ENCODE measurements around the gene MRPL36. TPM values are rescaled to one million over a fixed set of nuclear protein-coding genes. Genes with fewer than 3 reads are reported as not detected.

Gene MRPL36
- total and polyA plus RNA-seq, 8 donors = 4.9 to 101 (median 72.8) TPM

DNA sequence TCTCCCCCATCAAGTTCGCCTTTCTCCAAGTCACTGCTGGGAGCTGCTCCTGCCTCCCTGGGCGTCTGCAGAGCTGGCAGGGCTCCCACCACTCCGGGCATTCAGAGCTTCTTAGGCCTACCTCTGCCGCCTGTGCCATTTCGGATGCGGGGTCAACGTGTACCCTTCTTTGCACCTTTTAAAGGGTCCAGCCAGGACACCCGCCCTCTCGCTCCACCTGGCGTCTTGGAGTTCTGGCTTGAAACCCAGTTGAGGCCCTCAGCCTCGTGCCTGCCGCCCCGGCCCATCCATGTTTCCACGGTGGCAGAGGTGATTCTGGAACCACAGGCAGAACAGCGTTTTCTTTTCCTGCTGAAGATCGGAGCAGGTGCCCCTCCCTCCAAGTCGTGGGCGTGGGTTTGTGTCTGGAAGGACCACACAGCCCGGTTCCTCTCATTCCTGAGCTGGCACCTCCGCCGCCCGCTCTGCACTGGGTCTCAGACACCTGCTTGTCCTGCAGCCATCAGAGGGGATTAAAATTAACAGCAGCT lies 34.5 kb upstream of the MRPL36 start:
- Histone ChIP-seq H3K36me3 (peaks cover 0 to 10% (median 2%) of the 10 kb centered on the region in 4 donors), H3K27ac (no peak overlapping the region), H3K4me1 (no peaks in the 10 kb centered on the region), H3K27me3 (peaks cover 0 to 60% (median 0%) of the 10 kb centered on the region in 3 donors), H3K4me3 (no peak overlapping the region), H3K9me3 (no peaks in the 10 kb centered on the region)
- DNase-seq = no peak
- 73 to 81% (median 74%) methylated on average over 22 of the region's 22 CpGs for WGBS, 5 donors
- intact Hi-C loops (cut with DNase I; ENCODE audit: low total_unique reads) = no loop called here
- TF ChIP-seq, protein P1, sequence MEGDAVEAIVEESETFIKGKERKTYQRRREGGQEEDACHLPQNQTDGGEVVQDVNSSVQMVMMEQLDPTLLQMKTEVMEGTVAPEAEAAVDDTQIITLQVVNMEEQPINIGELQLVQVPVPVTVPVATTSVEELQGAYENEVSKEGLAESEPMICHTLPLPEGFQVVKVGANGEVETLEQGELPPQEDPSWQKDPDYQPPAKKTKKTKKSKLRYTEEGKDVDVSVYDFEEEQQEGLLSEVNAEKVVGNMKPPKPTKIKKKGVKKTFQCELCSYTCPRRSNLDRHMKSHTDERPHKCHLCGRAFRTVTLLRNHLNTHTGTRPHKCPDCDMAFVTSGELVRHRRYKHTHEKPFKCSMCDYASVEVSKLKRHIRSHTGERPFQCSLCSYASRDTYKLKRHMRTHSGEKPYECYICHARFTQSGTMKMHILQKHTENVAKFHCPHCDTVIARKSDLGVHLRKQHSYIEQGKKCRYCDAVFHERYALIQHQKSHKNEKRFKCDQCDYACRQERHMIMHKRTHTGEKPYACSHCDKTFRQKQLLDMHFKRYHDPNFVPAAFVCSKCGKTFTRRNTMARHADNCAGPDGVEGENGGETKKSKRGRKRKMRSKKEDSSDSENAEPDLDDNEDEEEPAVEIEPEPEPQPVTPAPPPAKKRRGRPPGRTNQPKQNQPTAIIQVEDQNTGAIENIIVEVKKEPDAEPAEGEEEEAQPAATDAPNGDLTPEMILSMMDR (IDR thresholded peaks at IDR 0.05) = no peak
- TF ChIP-seq EP300 (IDR thresholded peaks at IDR 0.05) (no peak), POLR2A (IDR thresholded peaks at IDR 0.05) (no peak)

DNA sequence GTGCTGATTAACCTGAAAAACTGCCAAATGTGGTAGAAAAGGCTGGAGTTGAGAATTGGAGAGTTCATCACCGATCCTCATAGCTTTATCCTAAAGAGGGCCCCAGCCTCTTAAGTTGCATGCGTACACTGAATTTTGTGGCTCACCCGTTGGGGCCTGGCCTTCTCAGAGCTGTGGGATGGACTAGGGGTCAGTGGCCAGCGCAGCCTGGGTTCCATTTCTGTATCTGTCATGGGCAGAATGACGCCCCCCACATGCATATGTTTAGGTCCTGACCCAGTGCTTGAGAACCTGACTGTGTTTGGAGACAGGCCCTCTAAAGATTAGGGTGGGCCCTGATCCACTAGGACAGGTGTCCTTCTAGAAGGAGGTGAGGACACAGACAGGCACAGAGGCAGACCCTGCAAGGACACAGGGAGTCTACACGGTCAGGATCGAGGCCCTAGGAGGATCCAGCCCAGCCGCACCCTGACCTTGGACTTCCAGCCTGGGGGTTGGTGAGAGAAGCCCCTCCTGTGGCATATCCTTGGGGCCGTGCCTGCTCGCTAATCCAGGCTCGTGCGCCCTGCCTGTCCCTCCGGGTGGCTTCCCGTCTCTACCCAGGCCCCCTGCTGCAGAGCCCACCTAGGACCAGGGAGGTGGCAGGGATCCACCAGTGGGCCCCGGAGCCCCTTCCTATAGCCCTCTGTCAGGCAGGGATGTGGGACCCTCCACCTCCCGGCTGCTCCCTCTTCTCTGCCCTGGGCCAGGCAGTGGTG lies 33.8 kb upstream of the MRPL36 start:
- peaks cover 0 to 10% (median 2%) of the 10 kb centered on the region in 4 donors for H3K36me3 ChIP-seq
- DNase-seq = no peak
- TF ChIP-seq POLR2A (IDR thresholded peaks at IDR 0.05) (no peak), EP300 (IDR thresholded peaks at IDR 0.05) (no peak), POLR2AphosphoS5 (IDR thresholded peaks at IDR 0.05) (no peak)
- TF ChIP-seq, protein P1 (IDR thresholded peaks at IDR 0.05) = no peak
- 74 to 88% (median 82%) methylated on average over 11 to 16 of the region's 16 CpGs for WGBS, 5 donors
- H3K9me3 ChIP-seq = no peaks in the 10 kb centered on the region
- H3K4me3 ChIP-seq = no peak overlapping the region
- no peaks in the 10 kb centered on the region for H3K4me1 ChIP-seq
- H3K27me3 ChIP-seq = peaks cover 0 to 55% (median 0%) of the 10 kb centered on the region in 3 donors
- intact Hi-C loops (cut with DNase I; ENCODE audit: low total_unique reads) = no loop called here
- H3K27ac ChIP-seq = no peak overlapping the region

DNA sequence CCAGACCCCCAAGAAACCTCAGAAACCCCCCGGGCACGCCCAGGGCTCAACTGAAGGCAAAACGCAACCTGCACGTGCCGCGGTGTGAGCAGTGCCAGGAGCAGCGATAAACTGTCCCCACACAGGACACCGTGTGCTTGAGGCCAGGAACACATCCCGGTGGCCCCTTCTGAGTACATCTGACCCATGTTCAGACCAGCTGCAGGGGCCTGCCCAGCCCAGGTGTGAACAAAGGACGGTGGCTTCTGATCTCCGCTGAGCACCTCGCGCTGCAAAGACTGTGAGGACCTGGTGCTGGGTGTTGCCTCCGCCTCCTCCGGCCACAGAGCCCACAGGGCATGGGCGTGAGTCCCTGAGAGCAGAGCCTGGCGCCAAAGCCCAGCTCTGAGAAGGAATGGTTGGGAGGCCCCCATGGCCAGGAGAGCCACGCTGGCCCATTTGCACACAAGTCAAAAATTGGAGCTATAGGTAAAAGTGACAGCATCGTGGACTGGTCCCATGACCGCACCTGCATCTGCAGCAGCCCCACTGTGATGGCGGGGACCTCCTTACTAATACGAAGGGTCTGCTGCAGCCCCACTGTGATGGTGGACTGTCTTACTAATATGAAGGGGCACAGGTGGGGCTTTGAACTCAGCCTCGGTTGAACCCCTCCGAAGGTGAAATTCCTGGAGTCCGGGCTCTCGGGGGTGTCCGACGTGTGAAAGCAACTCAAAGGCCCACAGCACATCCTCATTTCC lies 33.0 kb upstream of the MRPL36 start:
- intact Hi-C loops (cut with DNase I; ENCODE audit: low total_unique reads) = no loop called here
- Histone ChIP-seq H3K9me3 (no peaks in the 10 kb centered on the region), H3K4me1 (no peaks in the 10 kb centered on the region), H3K27me3 (peaks cover 0 to 50% (median 0%) of the 10 kb centered on the region in 3 donors), H3K4me3 (no peak overlapping the region), H3K36me3 (peaks cover 0 to 10% (median 2%) of the 10 kb centered on the region in 4 donors), H3K27ac (no peak overlapping the region)
- 55 to 77% (median 67%) methylated on average over 20 to 28 of the region's 28 CpGs for WGBS, 5 donors
- no peak for TF ChIP-seq POLR2AphosphoS5 (IDR thresholded peaks at IDR 0.05)
- TF ChIP-seq, protein P1 (IDR thresholded peaks at IDR 0.05) = no peak
- no peak for TF ChIP-seq POLR2A (IDR thresholded peaks at IDR 0.05)
- no peak for TF ChIP-seq EP300 (IDR thresholded peaks at IDR 0.05)
- no peak for DNase-seq

DNA sequence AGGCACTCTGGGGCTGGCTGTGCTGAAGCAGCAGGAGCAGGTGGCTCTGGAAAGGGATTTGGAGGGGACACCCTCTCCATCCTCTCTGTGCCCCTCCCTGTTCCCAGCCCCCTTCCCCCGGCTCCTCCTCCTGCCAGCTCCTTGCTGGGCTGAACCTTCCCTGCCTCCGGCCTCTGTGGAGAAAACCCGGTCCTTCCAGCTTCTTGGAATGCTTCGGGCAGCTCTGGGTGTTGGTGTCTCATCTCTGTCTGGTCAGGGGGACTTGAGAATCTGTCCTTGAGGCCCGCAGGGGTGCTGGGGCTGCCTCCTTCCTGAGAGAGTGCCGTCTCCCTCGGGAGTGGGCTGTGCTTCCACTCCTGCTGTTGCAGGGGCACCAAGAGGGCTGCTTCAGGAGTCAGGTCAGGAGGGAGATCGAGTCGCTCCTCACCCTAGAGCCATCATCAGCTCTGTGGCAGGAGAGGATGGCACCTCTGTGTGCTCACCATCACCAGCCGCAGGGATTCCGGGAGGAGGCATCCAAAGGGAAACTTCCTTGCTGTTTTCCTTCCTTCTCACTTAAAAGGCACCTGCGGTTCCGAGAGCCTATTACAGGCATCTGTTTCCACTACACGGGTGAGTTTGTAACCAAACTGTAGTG lies 32.2 kb upstream of the MRPL36 start:
- TF ChIP-seq POLR2AphosphoS5 (IDR thresholded peaks at IDR 0.05) (no peak), POLR2A (IDR thresholded peaks at IDR 0.05) (no peak), EP300 (IDR thresholded peaks at IDR 0.05) (no peak)
- TF ChIP-seq, protein P1 (IDR thresholded peaks at IDR 0.05) = no peak
- no peak for DNase-seq
- WGBS, 5 donors = 19 to 37% (median 32%) methylated on average over 12 to 14 of the region's 14 CpGs
- intact Hi-C loops (cut with DNase I; ENCODE audit: low total_unique reads) = no loop called here
- no peaks in the 10 kb centered on the region for H3K9me3 ChIP-seq
- H3K4me3 ChIP-seq = no peak overlapping the region
- peaks cover 0 to 41% (median 0%) of the 10 kb centered on the region in 3 donors for H3K27me3 ChIP-seq
- H3K27ac ChIP-seq = no peak overlapping the region
- H3K4me1 ChIP-seq = no peaks in the 10 kb centered on the region
- peaks cover 0 to 15% (median 2%) of the 10 kb centered on the region in 4 donors for H3K36me3 ChIP-seq
